Measurements from ENCODE around the gene KCTD2. TPM values are rescaled to one million over a fixed set of nuclear protein-coding genes. Genes with fewer than 3 reads are reported as not detected.

The KCTD2 gene
- total RNA-seq, 2 donors from 2014 or later = 24.4 to 104 TPM

- Histone ChIP-seq H3K4me3 (peak overlapping the region in 1 of 2 donors; percentile 6), H3K27ac (peak overlapping the region; percentile 73 to 91), H3K36me3 (no peaks in the 10 kb centered on the region), H3K9me3 (no peaks in the 10 kb centered on the region), H3K4me1 (replicated peaks) (peaks cover 6% of the 10 kb centered on the region), H3K27me3 (replicated peaks; ENCODE audit: insufficient read depth) (no peaks in the 10 kb centered on the region)
- TF ChIP-seq POLR2AphosphoS5 (IDR thresholded peaks at IDR 0.05) (peak; percentile 56), CTCF (IDR thresholded peaks at IDR 0.05) (no peak), POLR2A (IDR thresholded peaks at IDR 0.05) (peak; percentile 15)
- 9% methylated on average over 10 of the region's 10 CpGs for WGBS
- peak; percentile 60 for DNase-seq (ENCODE audit: low spot score)
- intact Hi-C loops (cut with DNase I) = loop anchor here (5.0 kb wide), 1 partner anchor 70 kb away; no protein-coding TSS in a partner anchor
Observed at GRCh38 chr17:75031972-75032719, 14.9 kb upstream of the KCTD2 start.

GRCh38 chr17:75032720-75033280, 14.2 kb upstream of the KCTD2 start:
- Histone ChIP-seq H3K36me3 (no peaks in the 10 kb centered on the region), H3K27me3 (replicated peaks; ENCODE audit: insufficient read depth) (no peaks in the 10 kb centered on the region), H3K4me3 (peak overlapping the region; percentile 6 to 35), H3K9me3 (no peaks in the 10 kb centered on the region), H3K4me1 (replicated peaks) (peaks cover 6% of the 10 kb centered on the region), H3K27ac (peak overlapping the region; percentile 73 to 91)
- intact Hi-C loops (cut with DNase I) = loop anchor here (5.0 kb wide), 1 partner anchor 70 kb away; no protein-coding TSS in a partner anchor
- 3% methylated on average over 13 of the region's 13 CpGs for WGBS
- no peak for TF ChIP-seq CTCF (IDR thresholded peaks at IDR 0.05)
- no peak for TF ChIP-seq POLR2AphosphoS5 (IDR thresholded peaks at IDR 0.05)
- TF ChIP-seq POLR2A (IDR thresholded peaks at IDR 0.05) = no peak
- DNase-seq (ENCODE audit: low spot score) = no peak

- Histone ChIP-seq H3K4me3 (peak overlapping the region; percentile 35 to 52), H3K9me3 (no peaks in the 10 kb centered on the region), H3K4me1 (replicated peaks) (peaks cover 6% of the 10 kb centered on the region), H3K27ac (peak overlapping the region; percentile 73 to 91), H3K36me3 (no peaks in the 10 kb centered on the region), H3K27me3 (replicated peaks; ENCODE audit: insufficient read depth) (no peaks in the 10 kb centered on the region)
- intact Hi-C loops (cut with DNase I) = loop anchor here (5.0 kb wide), 1 partner anchor 71 kb away; no protein-coding TSS in a partner anchor
- DNase-seq (ENCODE audit: low spot score) = peak; percentile 91
- WGBS = 2% methylated on average over 36 of the region's 36 CpGs
- peak; percentile 87 for TF ChIP-seq POLR2AphosphoS5 (IDR thresholded peaks at IDR 0.05)
- peak in 1 of 4 experiments; percentile 23 for TF ChIP-seq CTCF (IDR thresholded peaks at IDR 0.05)
- no peak for TF ChIP-seq POLR2A (IDR thresholded peaks at IDR 0.05)
Observed at GRCh38 chr17:75033346-75034235, 13.4 kb upstream of the KCTD2 start.

GRCh38 chr17:75034236-75034908, 12.7 kb upstream of the KCTD2 start:
- 1% methylated on average over 40 of the region's 43 CpGs for WGBS
- DNase-seq (ENCODE audit: low spot score) = peak; percentile 79
- TF ChIP-seq POLR2A (IDR thresholded peaks at IDR 0.05) (no peak), POLR2AphosphoS5 (IDR thresholded peaks at IDR 0.05) (peak; percentile 47), CTCF (IDR thresholded peaks at IDR 0.05) (no peak)

More at GRCh38 chr17:75034236-75034908, 12.7 kb upstream of the KCTD2 start:
- Histone ChIP-seq H3K27me3 (replicated peaks; ENCODE audit: insufficient read depth) (no peaks in the 10 kb centered on the region), H3K4me1 (replicated peaks) (peaks cover 6% of the 10 kb centered on the region), H3K4me3 (peak overlapping the region; percentile 35 to 52), H3K27ac (peak overlapping the region; percentile 73 to 91), H3K9me3 (no peaks in the 10 kb centered on the region), H3K36me3 (no peaks in the 10 kb centered on the region)
- intact Hi-C loops (cut with DNase I) = loop anchor here (5.0 kb wide), 1 partner anchor 72 kb away; no protein-coding TSS in a partner anchor
